ENCODE measurements around the gene PROSER2.

PROSER2 gene

GRCh38 chr10:11856678-11857077 lies 33.5 kb downstream of the PROSER2 start:
- DNase-seq: no peak
- no peak for TF ChIP-seq GATA1 (IDR thresholded peaks at IDR 0.05; ENCODE audit: low read depth, low read length)
- no peak for TF ChIP-seq POLR2A (IDR thresholded peaks at IDR 0.05; ENCODE audit: low read length)

- no peak for DNase-seq
- TF ChIP-seq GATA1 (IDR thresholded peaks at IDR 0.05; ENCODE audit: low read depth, low read length) (no peak), POLR2A (IDR thresholded peaks at IDR 0.05; ENCODE audit: low read length) (no peak)
These were observed 34.9 kb downstream of the PROSER2 start for GRCh38 chr10:11858093-11858492.

- no peak for DNase-seq
- TF ChIP-seq POLR2A (IDR thresholded peaks at IDR 0.05; ENCODE audit: low read length) (no peak), GATA1 (IDR thresholded peaks at IDR 0.05; ENCODE audit: low read depth, low read length) (no peak)
These were observed 38.2 kb downstream of the PROSER2 start for GRCh38 chr10:11861341-11861740.

GRCh38 chr10:11861811-11862428 lies 38.8 kb downstream of the PROSER2 start:
- DNase-seq: no peak
- TF ChIP-seq POLR2A (IDR thresholded peaks at IDR 0.05; ENCODE audit: low read length): no peak
- no peak for TF ChIP-seq GATA1 (IDR thresholded peaks at IDR 0.05; ENCODE audit: low read depth, low read length)

GRCh38 chr10:11863353-11864109 lies 40.4 kb downstream of the PROSER2 start:
- peak; percentile 21 to 25 for DNase-seq
- TF ChIP-seq GATA1 (IDR thresholded peaks at IDR 0.05; ENCODE audit: low read depth, low read length) (no peak), POLR2A (IDR thresholded peaks at IDR 0.05; ENCODE audit: low read length) (no peak)

- DNase-seq: no peak
- TF ChIP-seq GATA1 (IDR thresholded peaks at IDR 0.05; ENCODE audit: low read depth, low read length) (no peak), POLR2A (IDR thresholded peaks at IDR 0.05; ENCODE audit: low read length) (no peak)
These were observed 41.6 kb downstream of the PROSER2 start for GRCh38 chr10:11864727-11865126.

GRCh38 chr10:11865561-11865960 lies 42.4 kb downstream of the PROSER2 start:
- TF ChIP-seq GATA1 (IDR thresholded peaks at IDR 0.05; ENCODE audit: low read depth, low read length) (no peak), POLR2A (IDR thresholded peaks at IDR 0.05; ENCODE audit: low read length) (no peak)
- no peak for DNase-seq

- TF ChIP-seq POLR2A (IDR thresholded peaks at IDR 0.05; ENCODE audit: low read length) (no peak), GATA1 (IDR thresholded peaks at IDR 0.05; ENCODE audit: low read depth, low read length) (no peak)
- DNase-seq: no peak
These were observed 43.2 kb downstream of the PROSER2 start for GRCh38 chr10:11866199-11866925.

- TF ChIP-seq POLR2A (IDR thresholded peaks at IDR 0.05; ENCODE audit: low read length): no peak
- no peak for TF ChIP-seq GATA1 (IDR thresholded peaks at IDR 0.05; ENCODE audit: low read depth, low read length)
- DNase-seq: peak; percentile 38 to 59
These were observed 46.1 kb downstream of the PROSER2 start for GRCh38 chr10:11869219-11869618.

GRCh38 chr10:11869743-11870460 lies 46.7 kb downstream of the PROSER2 start:
- TF ChIP-seq GATA1 (IDR thresholded peaks at IDR 0.05; ENCODE audit: low read depth, low read length) (no peak), POLR2A (IDR thresholded peaks at IDR 0.05; ENCODE audit: low read length) (no peak)
- peak in 1 of 2 experiments; percentile 20 for DNase-seq

GRCh38 chr10:11870461-11870780 lies 47.3 kb downstream of the PROSER2 start:
- TF ChIP-seq GATA1 (IDR thresholded peaks at IDR 0.05; ENCODE audit: low read depth, low read length) (no peak), POLR2A (IDR thresholded peaks at IDR 0.05; ENCODE audit: low read length) (no peak)
- no peak for DNase-seq

GRCh38 chr10:11870900-11871400 lies 47.8 kb downstream of the PROSER2 start:
- DNase-seq: no peak
- TF ChIP-seq GATA1 (IDR thresholded peaks at IDR 0.05; ENCODE audit: low read depth, low read length) (no peak), POLR2A (IDR thresholded peaks at IDR 0.05; ENCODE audit: low read length) (no peak)

GRCh38 chr10:11871466-11871865 lies 48.3 kb downstream of the PROSER2 start:
- DNase-seq: peak in 1 of 2 experiments; percentile 19
- no peak for TF ChIP-seq POLR2A (IDR thresholded peaks at IDR 0.05; ENCODE audit: low read length)
- TF ChIP-seq GATA1 (IDR thresholded peaks at IDR 0.05; ENCODE audit: low read depth, low read length): no peak
